Spleen (tissue), 7 donors: ENCODE results near the gene LPO.

ENCODE experiments used
- CTCF ChIP-seq, 11 experiments: fragments of 200-600 bp in 7 of 11; fragments of 450-650 bp in 4 of 11; sonication (generic) in 4 of 11; IDR thresholded peaks in 8 of 11; conservative IDR thresholded peaks in 3 of 11; 1 replicate in 7 of 11; 2 replicates in 4 of 11; pipeline versions ENCODE4 v1.4.0 to v1.8.0; 2016 to 2021; ENCODE audit warnings: antibody characterized with exemption in 11 of 11, inconsistent platforms in 4 of 11, mild to moderate bottlenecking in 1 of 11
- POLR2A ChIP-seq, 3 donors: fragments of 450-650 bp; IDR thresholded peaks; one replicate each; pipeline ENCODE4 v1.5.1; 2017; ENCODE audit warnings: antibody characterized with exemption in 3 of 3, mild to moderate bottlenecking in 1 of 3
- donor health status: DM: no; HTN: no; CAD: no; lungs with moderate emphysema.
- donor health status: DM: no; HTN: no; CAD: no.
- donor health status: DM: no; HTN: no; CAD: no.

- TF ChIP-seq POLR2A (IDR thresholded peaks at IDR 0.05): no peak
- no peak for TF ChIP-seq CTCF (IDR thresholded peaks at IDR 0.05 in 8 of 11, conservative IDR thresholded peaks at IDR 0.05 in 3 of 11)
Measured at GRCh38 chr17:58318065-58318481, 79.7 kb downstream of the LPO start.
